Measurements from ENCODE around the gene RNF31. TPM values are rescaled to one million over a fixed set of nuclear protein-coding genes. Genes with fewer than 3 reads are reported as not detected.
A peak's percentile ranks its signal among the peaks of the same experiment; 100 is the strongest.
"Not testable (repeated sequence)": the region's sequence is repeated elsewhere in the genome, so short reads cannot be mapped to it uniquely, and the experiment has no call there.

RNF31 gene
- total RNA-seq, 2 donors from 2014 or later = 36.1 to 70.4 TPM

DNA sequence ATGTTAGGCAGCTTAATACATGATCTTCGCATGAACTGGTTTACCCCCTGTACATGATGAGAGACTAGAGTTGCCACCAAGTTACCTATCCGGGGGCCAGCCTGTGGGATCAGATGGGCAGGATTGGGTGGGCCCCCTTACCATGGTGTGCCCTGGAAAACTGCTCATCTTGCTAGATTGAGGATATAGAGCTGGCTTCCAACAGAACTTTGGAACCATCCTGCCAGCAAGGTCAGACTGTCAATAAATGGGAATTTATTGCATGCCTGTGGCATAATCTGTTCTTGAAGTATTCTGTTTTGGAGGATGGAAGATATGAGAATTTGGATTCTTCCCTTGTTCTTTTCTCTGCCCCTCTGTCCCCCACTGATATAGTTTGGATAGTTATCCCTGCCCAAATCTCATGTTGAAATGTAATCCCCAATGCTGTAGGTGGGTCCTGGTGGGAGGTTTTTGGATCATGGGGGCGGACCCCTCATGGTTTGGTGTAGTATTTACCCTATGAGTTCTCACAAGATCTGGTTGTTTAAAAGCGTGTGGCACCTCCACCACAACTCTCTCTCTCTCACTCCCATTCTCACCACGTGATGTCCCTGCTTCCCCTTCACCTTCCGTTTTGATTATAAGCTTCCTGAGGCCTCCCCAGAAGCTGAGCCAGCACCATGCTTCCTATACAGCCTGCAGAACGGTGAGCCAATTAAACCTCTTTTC lies 51.7 kb downstream of the RNF31 start:
- DNase-seq = no peak
- Histone ChIP-seq H3K27me3 (no peaks in the 10 kb centered on the region), H3K9ac (ENCODE audit: low read depth in 2 of 2, low read length in 2 of 2) (no peak overlapping the region), H3K4me3 (no peak overlapping the region), H3K36me3 (no peaks in the 10 kb centered on the region), H3K9me3 (no peaks in the 10 kb centered on the region), H3K27ac (peak overlapping the region; percentile 23), H3K4me1 (peaks cover 4% of the 10 kb centered on the region)
- intact Hi-C loops (cut with DNase I) = no loop called here
- TF ChIP-seq, protein P1, sequence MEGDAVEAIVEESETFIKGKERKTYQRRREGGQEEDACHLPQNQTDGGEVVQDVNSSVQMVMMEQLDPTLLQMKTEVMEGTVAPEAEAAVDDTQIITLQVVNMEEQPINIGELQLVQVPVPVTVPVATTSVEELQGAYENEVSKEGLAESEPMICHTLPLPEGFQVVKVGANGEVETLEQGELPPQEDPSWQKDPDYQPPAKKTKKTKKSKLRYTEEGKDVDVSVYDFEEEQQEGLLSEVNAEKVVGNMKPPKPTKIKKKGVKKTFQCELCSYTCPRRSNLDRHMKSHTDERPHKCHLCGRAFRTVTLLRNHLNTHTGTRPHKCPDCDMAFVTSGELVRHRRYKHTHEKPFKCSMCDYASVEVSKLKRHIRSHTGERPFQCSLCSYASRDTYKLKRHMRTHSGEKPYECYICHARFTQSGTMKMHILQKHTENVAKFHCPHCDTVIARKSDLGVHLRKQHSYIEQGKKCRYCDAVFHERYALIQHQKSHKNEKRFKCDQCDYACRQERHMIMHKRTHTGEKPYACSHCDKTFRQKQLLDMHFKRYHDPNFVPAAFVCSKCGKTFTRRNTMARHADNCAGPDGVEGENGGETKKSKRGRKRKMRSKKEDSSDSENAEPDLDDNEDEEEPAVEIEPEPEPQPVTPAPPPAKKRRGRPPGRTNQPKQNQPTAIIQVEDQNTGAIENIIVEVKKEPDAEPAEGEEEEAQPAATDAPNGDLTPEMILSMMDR (IDR thresholded peaks at IDR 0.05) = no peak

DNA sequence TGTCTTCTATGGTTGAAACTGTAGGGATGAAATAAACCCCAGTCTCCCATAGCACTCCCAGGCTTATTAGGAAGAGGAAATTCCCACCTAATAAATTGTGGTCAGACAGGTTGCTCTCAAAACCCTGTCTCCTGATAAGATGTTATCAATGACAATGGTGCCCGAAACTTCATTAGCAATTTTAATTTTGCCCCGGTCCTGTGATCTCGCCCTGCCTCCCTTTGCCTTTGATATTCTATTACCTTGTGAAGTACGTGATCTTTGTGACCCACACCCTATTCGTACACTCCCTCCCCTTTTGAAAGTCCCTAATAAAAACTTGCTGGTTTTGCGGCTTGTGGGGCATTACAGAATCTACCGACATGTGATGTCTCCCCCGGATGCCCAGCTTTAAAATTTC lies 55.2 kb downstream of the RNF31 start:
- intact Hi-C loops (cut with DNase I); H3K9ac ChIP-seq (ENCODE audit: low read depth in 2 of 2, low read length in 2 of 2); DNase-seq; H3K9me3 ChIP-seq; H3K27ac ChIP-seq; H3K4me3 ChIP-seq; H3K4me1 ChIP-seq; H3K36me3 ChIP-seq; H3K27me3 ChIP-seq: not testable (repeated sequence)

GRCh38 chr14:24203249-24203886 lies 56.1 kb downstream of the RNF31 start:
- DNase-seq; H3K27ac ChIP-seq; H3K9me3 ChIP-seq; H3K36me3 ChIP-seq; H3K4me3 ChIP-seq; intact Hi-C loops (cut with DNase I); H3K27me3 ChIP-seq; H3K4me1 ChIP-seq; H3K9ac ChIP-seq (ENCODE audit: low read depth in 2 of 2, low read length in 2 of 2): not testable (repeated sequence)

DNA sequence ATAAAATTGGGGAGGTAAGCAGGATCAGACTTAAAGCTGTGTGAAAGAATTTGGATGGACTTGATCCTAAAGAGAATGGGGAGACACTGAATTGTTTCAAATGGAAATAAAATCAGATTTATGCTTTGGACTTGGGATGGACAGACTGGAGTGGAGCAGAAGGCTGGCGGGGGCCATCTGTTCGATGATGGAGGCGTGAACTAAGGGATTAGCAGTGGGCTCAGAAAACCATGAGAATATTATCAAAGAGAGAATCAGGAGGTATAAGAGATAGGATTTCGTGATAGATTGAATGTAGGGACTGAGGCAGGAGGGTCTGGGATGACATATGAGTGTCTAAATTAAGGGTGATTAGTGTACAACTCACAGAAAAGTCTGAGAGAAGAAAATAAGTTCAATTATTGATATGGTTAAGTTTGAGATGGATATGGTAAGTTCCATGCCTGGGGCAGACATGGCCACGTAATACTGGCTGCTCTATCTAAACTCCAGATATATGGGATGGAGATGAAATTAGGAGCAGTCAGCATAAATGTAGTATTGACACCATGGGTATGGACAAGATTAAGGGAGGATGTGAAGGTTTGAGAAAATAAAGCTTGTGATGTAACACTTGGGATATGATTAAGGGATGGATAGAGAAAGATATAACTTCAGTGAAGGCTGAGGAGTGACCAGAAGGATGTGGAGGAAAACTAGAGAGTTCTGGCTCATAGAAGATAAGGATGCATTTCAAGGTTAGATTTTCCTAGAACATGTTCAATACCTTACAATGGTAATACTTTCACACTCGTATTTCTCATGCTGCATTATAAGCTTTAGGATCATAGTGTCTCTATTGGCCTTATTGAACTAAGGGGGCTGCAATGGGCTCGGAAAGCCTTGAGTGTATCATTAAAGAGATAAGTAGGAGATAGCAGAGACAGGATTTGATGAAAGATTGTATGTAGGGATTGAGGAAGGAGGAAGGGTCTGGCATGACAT lies 57.2 kb downstream of the RNF31 start:
- Histone ChIP-seq H3K9ac (ENCODE audit: low read depth in 2 of 2, low read length in 2 of 2) (no peak overlapping the region), H3K9me3 (no peaks in the 10 kb centered on the region), H3K4me1 (no peaks in the 10 kb centered on the region), H3K36me3 (no peaks in the 10 kb centered on the region), H3K27me3 (no peaks in the 10 kb centered on the region), H3K27ac (no peak overlapping the region), H3K4me3 (no peak overlapping the region)
- TF ChIP-seq, protein P1 (IDR thresholded peaks at IDR 0.05) = no peak
- DNase-seq = no peak
- intact Hi-C loops (cut with DNase I) = no loop called here

- TF ChIP-seq, protein P1 (IDR thresholded peaks at IDR 0.05) = no peak
- intact Hi-C loops (cut with DNase I) = no loop called here
Observed at GRCh38 chr14:24206260-24207103, 59.2 kb downstream of the RNF31 start.

More at GRCh38 chr14:24206260-24207103, 59.2 kb downstream of the RNF31 start:
- Histone ChIP-seq H3K4me3 (no peak overlapping the region), H3K9me3 (no peaks in the 10 kb centered on the region), H3K4me1 (no peaks in the 10 kb centered on the region), H3K36me3 (no peaks in the 10 kb centered on the region), H3K27ac (no peak overlapping the region), H3K27me3 (no peaks in the 10 kb centered on the region), H3K9ac (ENCODE audit: low read depth in 2 of 2, low read length in 2 of 2) (no peak overlapping the region)
- DNase-seq = no peak
